HEK293T (cell line): ENCODE results near the gene SBNO2.

Experiments
- CTCF ChIA-PET: fragments of 350-600 bp; formaldehyde crosslinking; extraction: SDS; loops from one replicate; lab custom pipeline; 2021; ENCODE audit warnings: antibody characterized with exemption, inconsistent platforms; lab: Yijun Ruan, JAX
- POLR2A ChIA-PET: fragments of 350-600 bp; formaldehyde crosslinking; extraction: SDS; loops from one replicate; lab custom pipeline; 2020; ENCODE audit warnings: antibody characterized with exemption, inconsistent platforms; lab: Yijun Ruan, JAX
- DNase-seq: peaks from one replicate; pipeline ENCODE4 v3.0.0; 2012; ENCODE audit warnings: mixed read lengths; ENCODE audit errors: extremely low spot score
- ARNT ChIP-seq: fragments of 450-650 bp; IDR thresholded peaks from 2 replicates; pipeline ENCODE4 v1.6.1; 2017; ENCODE audit warnings: mild to moderate bottlenecking
- BHLHE40 ChIP-seq: fragments of 450-650 bp; IDR thresholded peaks from 2 replicates; pipeline ENCODE4 v1.6.1; 2016; ENCODE audit warnings: mild to moderate bottlenecking, moderate library complexity, borderline replicate concordance
- CTBP1 ChIP-seq: fragments of 450-650 bp; IDR thresholded peaks from 2 replicates; pipeline ENCODE4 v1.6.1; 2016; ENCODE audit warnings: borderline replicate concordance
- ELF4 ChIP-seq: fragments of 450-650 bp; IDR thresholded peaks from 2 replicates; pipeline ENCODE4 v1.6.1; 2017; ENCODE audit warnings: antibody characterized with exemption
- FOXA1 ChIP-seq: fragments of 450-650 bp; IDR thresholded peaks from 2 replicates; pipeline ENCODE4 v1.6.1; 2016; ENCODE audit warnings: mild to moderate bottlenecking
- FOXK2 ChIP-seq: fragments of 450-650 bp; IDR thresholded peaks from 2 replicates; pipeline ENCODE4 v1.6.1; 2016; ENCODE audit warnings: mild to moderate bottlenecking
- FOXM1 ChIP-seq: fragments of 450-650 bp; IDR thresholded peaks from 2 replicates; pipeline ENCODE4 v1.6.1; 2017; ENCODE audit warnings: mild to moderate bottlenecking, borderline replicate concordance
- HDGF ChIP-seq: fragments of 450-650 bp; IDR thresholded peaks from 2 replicates; pipeline ENCODE4 v1.6.1; 2017; ENCODE audit warnings: antibody characterized with exemption, borderline replicate concordance
- L3MBTL2 ChIP-seq: fragments of 450-650 bp; conservative IDR thresholded peaks from 2 replicates; pipeline ENCODE4 v1.6.1; 2016; ENCODE audit warnings: mild to moderate bottlenecking
- LEF1 ChIP-seq: fragments of 450-650 bp; IDR thresholded peaks from 2 replicates; pipeline ENCODE4 v1.6.1; 2017; ENCODE audit warnings: mild to moderate bottlenecking, borderline replicate concordance
- NFRKB ChIP-seq: fragments of 450-650 bp; IDR thresholded peaks from 2 replicates; pipeline ENCODE4 v1.6.1; 2016; ENCODE audit warnings: mild to moderate bottlenecking, moderate library complexity
- PKNOX1 ChIP-seq: fragments of 450-650 bp; IDR thresholded peaks from 2 replicates; pipeline ENCODE4 v1.6.1; 2016
- SP1 ChIP-seq: fragments of 450-650 bp; IDR thresholded peaks from 2 replicates; pipeline ENCODE4 v1.6.1; 2017
- SUZ12 ChIP-seq: fragments of 450-650 bp; IDR thresholded peaks from 2 replicates; pipeline ENCODE4 v1.6.1; 2016; ENCODE audit warnings: mild to moderate bottlenecking
- TARDBP ChIP-seq: fragments of 450-650 bp; IDR thresholded peaks from 2 replicates; pipeline ENCODE4 v1.6.1; 2016
- ZNF384 ChIP-seq: fragments of 450-650 bp; IDR thresholded peaks from 2 replicates; pipeline ENCODE4 v1.6.1; 2016

The SBNO2 gene

DNA sequence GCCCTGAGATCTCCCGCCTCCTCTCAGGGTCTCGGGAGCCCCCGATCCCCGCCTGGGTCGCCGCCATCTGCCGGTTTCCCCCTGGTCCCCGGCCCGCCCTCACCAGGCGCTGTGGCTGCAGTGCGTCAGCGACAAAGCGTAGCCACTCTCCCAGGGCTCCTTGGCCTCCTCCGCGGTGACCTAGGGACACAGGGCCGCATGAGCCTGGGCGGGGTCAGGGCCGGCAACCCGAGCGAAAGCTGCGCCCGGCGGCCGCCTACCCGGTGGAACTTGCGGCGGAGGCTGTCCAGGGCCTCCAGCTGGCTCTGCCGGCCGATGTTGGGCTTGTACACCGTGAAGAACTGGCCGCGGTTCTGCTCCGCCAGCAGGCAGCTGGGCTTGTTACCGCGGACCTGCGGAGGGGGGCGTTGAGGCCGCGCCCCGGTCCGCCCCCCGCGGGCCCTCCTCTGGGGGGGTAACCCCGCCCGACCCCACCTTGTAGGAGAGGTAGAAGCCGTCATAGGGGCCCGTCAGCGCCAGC is 65.0 kb downstream of the SBNO2 start:
- ChIA-PET CTCF (no interaction called here), POLR2A (no interaction called here)

DNA sequence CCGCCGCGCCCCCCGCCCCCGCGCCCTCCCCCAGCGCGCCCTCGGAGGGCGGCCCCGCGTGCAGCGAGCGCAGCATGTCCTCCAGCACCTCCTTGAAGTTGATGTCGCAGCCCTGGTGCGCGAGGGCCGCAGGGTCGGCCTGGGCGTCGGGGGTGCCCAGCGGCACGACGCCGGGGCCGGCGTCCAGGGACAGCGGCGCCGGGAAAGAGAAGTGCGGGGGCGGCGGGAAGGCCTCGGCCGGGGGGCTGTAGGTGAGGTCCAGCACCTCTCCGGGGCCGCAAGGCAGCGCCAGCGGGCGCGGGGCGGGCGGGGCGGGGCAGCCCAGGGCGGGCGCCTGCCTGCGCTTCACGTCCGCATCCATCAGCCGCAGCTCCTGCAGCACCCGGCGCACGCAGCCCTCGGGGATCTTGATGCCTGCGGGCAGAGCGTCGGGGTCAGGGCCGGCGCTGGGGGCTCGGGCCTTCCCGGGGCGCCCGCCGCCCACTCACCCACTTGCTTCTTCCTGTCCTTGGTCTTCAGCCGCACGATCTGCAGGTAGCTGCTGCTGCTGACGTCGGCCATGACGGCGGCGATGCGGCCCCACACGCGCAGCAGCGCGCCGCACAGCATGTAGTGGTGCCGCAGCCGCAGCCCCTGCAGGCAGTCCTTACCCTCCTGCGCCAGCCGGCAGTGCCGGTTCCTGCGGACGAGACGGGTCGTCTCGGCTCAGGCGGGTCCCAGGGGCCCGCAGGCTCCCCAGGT is 65.6 kb downstream of the SBNO2 start:
- no peak for DNase-seq
- ChIA-PET CTCF (no interaction called here), POLR2A (no interaction called here)
- TF ChIP-seq ARNT (no peak), SUZ12 (no peak), NFRKB (no peak), LEF1 (no peak), ELF4 (no peak), BHLHE40 (no peak), SP1 (no peak), TARDBP (no peak), FOXK2 (no peak), PKNOX1 (no peak), CTBP1 (no peak), ZNF384 (no peak), FOXM1 (no peak), L3MBTL2 (no peak), HDGF (no peak), FOXA1 (no peak)

More for the DNA sequence above, 65.0 kb downstream of the SBNO2 start:
- no peak for DNase-seq
- no peak for TF ChIP-seq SUZ12
- TF ChIP-seq TARDBP, result no peak
- no peak for TF ChIP-seq CTBP1
- no peak for TF ChIP-seq SP1
- no peak for TF ChIP-seq HDGF
- TF ChIP-seq ZNF384, result no peak
- no peak for TF ChIP-seq NFRKB

DNA sequence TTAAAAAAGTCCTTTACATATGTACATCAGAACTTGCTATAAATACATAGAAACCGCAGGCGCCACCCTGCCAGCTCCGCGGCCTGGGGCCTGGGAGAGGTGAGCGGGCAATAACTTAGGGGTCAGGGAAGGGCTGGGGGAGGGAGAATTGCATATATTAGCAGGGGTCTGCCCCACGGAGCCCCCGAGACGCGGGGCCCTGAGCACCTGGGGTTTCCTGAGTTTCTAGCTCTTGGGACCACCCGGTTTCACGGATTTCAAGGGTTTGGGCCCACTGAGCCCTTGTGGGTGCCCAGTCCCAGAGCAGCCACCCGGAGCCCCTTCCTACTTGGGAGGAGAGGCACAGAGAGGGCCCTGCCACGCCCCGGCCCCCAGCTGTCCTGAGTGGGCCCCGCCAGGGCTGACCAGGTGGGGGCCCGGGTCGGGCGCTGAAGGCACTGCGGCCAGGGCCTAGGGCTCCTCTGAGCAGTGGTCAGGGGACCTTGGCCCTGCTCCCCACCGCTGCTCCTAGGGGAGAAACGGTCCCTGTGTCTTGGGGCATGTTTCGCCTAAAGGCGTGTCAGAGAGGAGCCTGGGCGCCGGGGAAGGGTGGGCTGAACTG is 66.3 kb downstream of the SBNO2 start:
- CTCF ChIA-PET, result no interaction called here
- POLR2A ChIA-PET, result no interaction called here
- DNase-seq, result no peak
- TF ChIP-seq CTBP1, result no peak
- TF ChIP-seq ZNF384, result no peak
- TF ChIP-seq ARNT, result no peak
- no peak for TF ChIP-seq L3MBTL2
- no peak for TF ChIP-seq NFRKB
- no peak for TF ChIP-seq HDGF
- no peak for TF ChIP-seq PKNOX1
- TF ChIP-seq BHLHE40, result no peak

GRCh38 chr19:1106841-1107660 is 67.0 kb downstream of the SBNO2 start:
- POLR2A ChIA-PET, result no interaction called here
- DNase-seq, result no peak
- TF ChIP-seq ZNF384, result no peak
- TF ChIP-seq BHLHE40, result no peak
- no peak for TF ChIP-seq HDGF
- TF ChIP-seq PKNOX1, result no peak
- no peak for TF ChIP-seq FOXM1
- TF ChIP-seq LEF1, result no peak
- TF ChIP-seq SP1, result no peak
- no peak for TF ChIP-seq ARNT
- TF ChIP-seq TARDBP, result no peak
- TF ChIP-seq FOXA1, result no peak
- no peak for TF ChIP-seq NFRKB
- no peak for TF ChIP-seq CTBP1
- no peak for TF ChIP-seq FOXK2
- CTCF ChIA-PET, result no interaction called here

- POLR2A ChIA-PET, result no interaction called here
These were observed 67.9 kb downstream of the SBNO2 start for GRCh38 chr19:1105873-1106840.

More at GRCh38 chr19:1105873-1106840, 67.9 kb downstream of the SBNO2 start:
- CTCF ChIA-PET, result no interaction called here
- TF ChIP-seq ELF4, result no peak
- TF ChIP-seq PKNOX1, result no peak
- no peak for TF ChIP-seq SP1
- TF ChIP-seq CTBP1, result no peak
- TF ChIP-seq HDGF, result no peak
- no peak for TF ChIP-seq LEF1
- no peak for TF ChIP-seq FOXM1
- no peak for TF ChIP-seq TARDBP
- no peak for TF ChIP-seq FOXA1
- TF ChIP-seq NFRKB, result no peak
- TF ChIP-seq ZNF384, result no peak
- no peak for DNase-seq
